SU-DHL-6 (cell line): ENCODE results near the gene BRDT.

Source experiments
- CTCF ChIP-seq: fragments of 200-600 bp; sonication (generic); IDR thresholded peaks from one replicate; pipeline ENCODE4 v1.5.1; 2017; ENCODE audit warnings: antibody characterized with exemption, mild to moderate bottlenecking, low read length, moderate library complexity; ENCODE audit not compliant: insufficient read depth, poor library complexity, severe bottlenecking
- EZH2phosphoT487 ChIP-seq: fragments of 200-600 bp; sonication (generic), shearing (Covaris generic); conservative IDR thresholded peaks from 2 replicates; pipeline ENCODE4 v1.6.1; 2018; ENCODE audit warnings: mild to moderate bottlenecking, antibody characterized with exemption, low read length, moderate library complexity, mixed read lengths

- no peak for TF ChIP-seq CTCF
- TF ChIP-seq EZH2phosphoT487 = no peak
These were observed 91.8 kb downstream of the BRDT start for GRCh38 chr1:92040971-92041370.
